SH-SY5Y (cell line): ENCODE data around the gene YBX1.

Experiments used
- GATA2 ChIP-seq: IDR thresholded peaks from 2 replicates; pipeline ENCODE4 v1.6.1; 2011; ENCODE audit warnings: mild to moderate bottlenecking, low read depth, low read length
- GATA3 ChIP-seq: IDR thresholded peaks from 2 replicates; pipeline ENCODE4 v1.6.1; 2011; ENCODE audit warnings: low read depth, mild to moderate bottlenecking, low read length, moderate library complexity

- TF ChIP-seq GATA2 (no peak), GATA3 (no peak)
Observed at GRCh38 chr1:42720868-42721267, 38.6 kb downstream of the YBX1 start.
